PC-3 (cell line): ENCODE data around the gene JAKMIP2. TPM values are rescaled to one million over a fixed set of nuclear protein-coding genes. Genes with fewer than 3 reads are reported as not detected.
A peak's percentile ranks its signal among the peaks of the same experiment; 100 is the strongest.

Experiments used
- ATAC-seq: fragments of 200-7000 bp; cut with Tn5 transposase; 2 replicates; pipeline ENCODE4 v1.9.1; 2020; ENCODE audit warnings: mild to moderate bottlenecking, moderate library complexity
- BruUV-seq: library from RNA; stranded (reverse); fragments of 400-500 nt; replicated peaks from 2 replicates; lab custom pipeline; 2021; lab: Mats Ljungman, UMichigan
- CTCF ChIA-PET: fragments of 300-600 bp; sonication (Branson Sonifier 250); formaldehyde crosslinking; loops from one replicate; lab custom pipeline; 2022; ENCODE audit warnings: antibody characterized with exemption; lab: Charles Lee
- POLR2A ChIA-PET: fragments of 300-600 bp; sonication (Branson Sonifier 250); formaldehyde crosslinking; loops from one replicate; lab custom pipeline; 2022; ENCODE audit warnings: antibody characterized with exemption; ENCODE audit not compliant: unreplicated experiment; lab: Charles Lee
- DNase-seq: peaks from one replicate; pipeline ENCODE4 v3.0.0-alpha.2; 2015
- H2AFZ ChIP-seq: fragments of 300-600 bp; sonication (generic); 2 replicates; pipeline ENCODE4 v1.6.0; 2016; ENCODE audit warnings: antibody characterized with exemption, low read length
- H3F3A ChIP-seq: fragments of 300-600 bp; sonication (generic); one replicate; pipeline ENCODE4 v1.6.0; 2017; ENCODE audit warnings: antibody characterized with exemption, low read length, control low read depth, mild to moderate bottlenecking; ENCODE audit not compliant: unreplicated experiment
- H3K27ac ChIP-seq: fragments of 300-600 bp; sonication (generic); 2 replicates; pipeline ENCODE4 v1.5.1; 2016; ENCODE audit warnings: mild to moderate bottlenecking, low read length
- H3K27me3 ChIP-seq: fragments of 300-600 bp; sonication (generic); 2 replicates; pipeline ENCODE4 v1.6.1; 2016; ENCODE audit warnings: low read length, mixed read lengths
- H3K36me3 ChIP-seq: fragments of 300-600 bp; sonication (generic); 2 replicates; pipeline ENCODE4 v1.6.1; 2016; ENCODE audit warnings: low read depth, mixed run types, low read length, mixed read lengths
- H3K4me1 ChIP-seq: fragments of 300-600 bp; sonication (generic); 2 replicates; pipeline ENCODE4 v1.5.1; 2016; ENCODE audit warnings: low read length; ENCODE audit not compliant: insufficient read depth
- H3K4me2 ChIP-seq: fragments of 300-600 bp; sonication (generic); 2 replicates; pipeline ENCODE4 v1.6.0; 2016; ENCODE audit warnings: low read length
- H3K4me3 ChIP-seq: fragments of 300-600 bp; sonication (generic); 2 replicates; pipeline ENCODE4 v1.5.1; 2016; ENCODE audit warnings: mild to moderate bottlenecking, low read length, mixed read lengths
- H3K79me2 ChIP-seq: fragments of 300-600 bp; sonication (generic); 2 replicates; pipeline ENCODE4 v1.6.1; 2017; ENCODE audit warnings: low read length, mixed read lengths
- H3K9ac ChIP-seq: fragments of 300-600 bp; sonication (generic); 2 replicates; pipeline ENCODE4 v1.6.0; 2016; ENCODE audit warnings: mild to moderate bottlenecking, low read length
- H3K9me2 ChIP-seq: fragments of 300-600 bp; sonication (generic); replicated peaks from 2 replicates; pipeline ENCODE4 v1.6.1; 2016; ENCODE audit warnings: mixed run types, low read length, mixed read lengths
- H3K9me3 ChIP-seq: fragments of 300-600 bp; sonication (generic); 2 replicates; pipeline ENCODE4 v1.6.1; 2016; ENCODE audit warnings: low read length, mixed read lengths
- H4K20me1 ChIP-seq: fragments of 300-600 bp; sonication (generic); 2 replicates; pipeline ENCODE4 v1.6.1; 2016; ENCODE audit warnings: low read length, mixed read lengths
- EZH2 ChIP-seq: fragments of 300-600 bp; sonication (generic); IDR thresholded peaks from one replicate; pipeline ENCODE4 v1.6.1; 2017; ENCODE audit warnings: antibody characterized with exemption, mild to moderate bottlenecking, low read length; ENCODE audit not compliant: unreplicated experiment
- EZH2phosphoT487 ChIP-seq: fragments of 300-600 bp; sonication (generic); IDR thresholded peaks from 2 replicates; pipeline ENCODE4 v1.6.1; 2018; ENCODE audit warnings: mild to moderate bottlenecking, antibody characterized with exemption, low read length, borderline replicate concordance
- intact Hi-C: fragments of 100-400 bp; cut with micrococcal nuclease; formaldehyde crosslinking; loops from 2 replicates; pipeline ENCODE4 v1.9.0; 2023
- total RNA-seq: library from RNA; depleted of rRNA; stranded (reverse); fragments of >200 nt; gene quantifications from 2 replicates; pipeline ENCODE4 v1.2.3, GENCODE V29; 2014
- TF ChIP-seq, protein P1 (sequence below): fragments of 300-600 bp; sonication (generic); conservative IDR thresholded peaks from 2 replicates; pipeline ENCODE4 v1.5.1; 2017; ENCODE audit warnings: antibody characterized with exemption, low read depth, mild to moderate bottlenecking, low read length

JAKMIP2 gene
- total RNA-seq, 1 experiment from 2014 or later = 0.15 TPM

DNA sequence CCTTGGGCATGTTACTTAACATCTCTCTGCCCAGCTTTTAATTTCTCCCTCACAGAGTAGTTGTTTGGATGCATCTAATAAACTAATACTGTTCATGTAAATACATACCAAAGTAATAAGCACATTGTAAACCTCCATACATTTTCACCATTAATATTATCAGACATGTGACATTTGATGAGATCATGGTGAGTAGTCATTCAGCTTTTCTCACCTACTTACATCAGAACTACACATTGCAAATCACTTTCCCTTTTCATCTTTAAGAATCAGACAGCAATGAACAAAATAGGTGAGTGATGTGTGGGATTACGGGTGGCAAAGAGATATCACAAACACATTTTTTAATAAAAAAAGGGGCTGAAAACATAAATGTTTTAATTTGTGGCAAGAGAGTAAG lies 89.3 kb downstream of the JAKMIP2 start:
- Histone ChIP-seq H3K9me2 (no peaks in the 10 kb centered on the region), H3K9me3 (peaks cover 13% of the 10 kb centered on the region), H3K4me3 (no peak overlapping the region), H3F3A (no peaks in the 10 kb centered on the region), H3K9ac (no peak overlapping the region), H3K36me3 (no peaks in the 10 kb centered on the region), H3K79me2 (no peaks in the 10 kb centered on the region), H3K4me2 (no peak overlapping the region), H3K27ac (no peak overlapping the region), H2AFZ (no peak overlapping the region), H3K27me3 (no peaks in the 10 kb centered on the region), H3K4me1 (peaks cover 3% of the 10 kb centered on the region; the same call in 1 of the 2 replicates), H4K20me1 (no peaks in the 10 kb centered on the region)
- intact Hi-C loops = loop anchor here (5.0 kb wide), 1 partner anchor 66 kb away; no protein-coding TSS in a partner anchor
- ATAC-seq (no peak), DNase-seq (no peak)
- ChIA-PET POLR2A (no interaction called here), CTCF (interaction anchor here (0.6 kb wide), 1 partner anchor 24 kb away, joined by 4 read pairs; no protein-coding TSS in a partner anchor)
- TF ChIP-seq, protein P1, sequence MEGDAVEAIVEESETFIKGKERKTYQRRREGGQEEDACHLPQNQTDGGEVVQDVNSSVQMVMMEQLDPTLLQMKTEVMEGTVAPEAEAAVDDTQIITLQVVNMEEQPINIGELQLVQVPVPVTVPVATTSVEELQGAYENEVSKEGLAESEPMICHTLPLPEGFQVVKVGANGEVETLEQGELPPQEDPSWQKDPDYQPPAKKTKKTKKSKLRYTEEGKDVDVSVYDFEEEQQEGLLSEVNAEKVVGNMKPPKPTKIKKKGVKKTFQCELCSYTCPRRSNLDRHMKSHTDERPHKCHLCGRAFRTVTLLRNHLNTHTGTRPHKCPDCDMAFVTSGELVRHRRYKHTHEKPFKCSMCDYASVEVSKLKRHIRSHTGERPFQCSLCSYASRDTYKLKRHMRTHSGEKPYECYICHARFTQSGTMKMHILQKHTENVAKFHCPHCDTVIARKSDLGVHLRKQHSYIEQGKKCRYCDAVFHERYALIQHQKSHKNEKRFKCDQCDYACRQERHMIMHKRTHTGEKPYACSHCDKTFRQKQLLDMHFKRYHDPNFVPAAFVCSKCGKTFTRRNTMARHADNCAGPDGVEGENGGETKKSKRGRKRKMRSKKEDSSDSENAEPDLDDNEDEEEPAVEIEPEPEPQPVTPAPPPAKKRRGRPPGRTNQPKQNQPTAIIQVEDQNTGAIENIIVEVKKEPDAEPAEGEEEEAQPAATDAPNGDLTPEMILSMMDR = no peak
- TF ChIP-seq EZH2phosphoT487 = no peak
- BruUV-seq = no TSS peak

DNA sequence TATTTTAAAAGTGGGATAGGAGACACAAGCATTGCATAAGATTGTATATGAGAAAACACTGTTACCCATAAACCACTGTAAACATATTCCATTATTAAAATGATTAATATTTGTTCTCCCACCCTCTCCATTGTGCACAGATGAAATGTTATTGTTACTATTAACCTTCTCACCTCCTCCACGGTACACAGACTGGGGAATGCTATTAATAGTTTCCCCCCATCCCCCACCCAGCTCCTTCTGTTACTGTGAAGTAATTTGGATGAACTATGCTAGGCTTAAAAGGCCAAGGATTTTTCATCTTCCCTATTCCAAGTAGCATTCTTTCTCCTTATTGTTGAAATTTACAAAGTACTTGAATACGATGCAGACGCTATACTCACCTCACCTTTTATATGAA lies 91.4 kb downstream of the JAKMIP2 start:
- POLR2A ChIA-PET = no interaction called here
- H3K36me3 ChIP-seq = no peaks in the 10 kb centered on the region
- no peaks in the 10 kb centered on the region for H3K9me2 ChIP-seq
- H3K4me2 ChIP-seq = no peak overlapping the region
- H3F3A ChIP-seq = no peaks in the 10 kb centered on the region
- no peaks in the 10 kb centered on the region for H3K79me2 ChIP-seq
- intact Hi-C loops = loop anchor here (5.0 kb wide), 1 partner anchor 64 kb away; no protein-coding TSS in a partner anchor
- no peak for ATAC-seq
- H3K9me3 ChIP-seq = no peaks in the 10 kb centered on the region
- peaks cover 12% of the 10 kb centered on the region for H3K4me1 ChIP-seq
- no peak overlapping the region for H2AFZ ChIP-seq
- no peak for DNase-seq
- H3K27me3 ChIP-seq = no peaks in the 10 kb centered on the region
- H3K9ac ChIP-seq = no peak overlapping the region
- TF ChIP-seq EZH2phosphoT487 (no peak), EZH2 (no peak)
- TF ChIP-seq, protein P1 = no peak
- CTCF ChIA-PET = interaction anchor here (0.7 to 1.4 kb wide), 3 partner anchors 41 to 132 kb away, joined by 3 to 14 read pairs (median 3); no protein-coding TSS in a partner anchor
- H3K27ac ChIP-seq = no peak overlapping the region
- BruUV-seq = no TSS peak
- no peak overlapping the region for H3K4me3 ChIP-seq
- no peaks in the 10 kb centered on the region for H4K20me1 ChIP-seq

DNA sequence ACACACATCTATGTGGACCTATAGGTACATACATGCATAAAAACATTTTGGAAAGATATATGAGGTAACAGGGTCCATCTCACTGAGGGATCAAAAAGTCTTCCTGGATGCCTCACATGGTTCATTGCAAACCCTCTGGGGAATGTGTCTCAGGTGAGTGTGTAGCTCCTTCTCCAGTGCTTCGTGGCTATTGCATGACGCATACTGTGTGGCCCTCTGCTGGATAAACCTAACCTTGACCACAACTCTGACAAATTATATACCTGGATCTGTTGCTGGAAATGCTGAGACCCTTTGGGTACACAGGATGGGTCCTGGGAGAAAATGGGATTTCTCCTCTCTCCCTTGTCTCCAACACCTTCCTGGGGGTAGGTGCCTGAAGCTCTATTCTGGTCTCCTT lies 91.9 kb downstream of the JAKMIP2 start:
- H3K27ac ChIP-seq = no peak overlapping the region
- intact Hi-C loops = loop anchor here (5.0 kb wide), 1 partner anchor 63 kb away; no protein-coding TSS in a partner anchor
- H3K4me2 ChIP-seq = no peak overlapping the region
- H3K4me3 ChIP-seq = no peak overlapping the region
- TF ChIP-seq, protein P1 = peak; percentile 83
- no peak for TF ChIP-seq EZH2
- H3K9me3 ChIP-seq = no peaks in the 10 kb centered on the region
- peaks cover 17% of the 10 kb centered on the region for H3K4me1 ChIP-seq
- ATAC-seq (peak; percentile 74), DNase-seq (peak; percentile 90)
- H3K27me3 ChIP-seq = no peaks in the 10 kb centered on the region
- no peaks in the 10 kb centered on the region for H3K9me2 ChIP-seq
- H3K9ac ChIP-seq = no peak overlapping the region
- ChIA-PET CTCF (interaction anchor here (0.5 to 1.0 kb wide), 9 partner anchors 42 to 154 kb away, joined by 3 to 14 read pairs (median 4); partner anchors contain the start of gene JAKMIP2), POLR2A (no interaction called here)
- no peaks in the 10 kb centered on the region for H3K36me3 ChIP-seq
- no peaks in the 10 kb centered on the region for H3K79me2 ChIP-seq
- H3F3A ChIP-seq = no peaks in the 10 kb centered on the region
- BruUV-seq = no TSS peak
- no peak overlapping the region for H2AFZ ChIP-seq
- H4K20me1 ChIP-seq = no peaks in the 10 kb centered on the region
